ENCODE measurements around the gene SRGAP2.
A peak's percentile ranks its signal among the peaks of the same experiment; 100 is the strongest.
"Not testable (repeated sequence)": the region's sequence is repeated elsewhere in the genome, so short reads cannot be mapped to it uniquely, and the experiment has no call there.

The SRGAP2 gene

DNA sequence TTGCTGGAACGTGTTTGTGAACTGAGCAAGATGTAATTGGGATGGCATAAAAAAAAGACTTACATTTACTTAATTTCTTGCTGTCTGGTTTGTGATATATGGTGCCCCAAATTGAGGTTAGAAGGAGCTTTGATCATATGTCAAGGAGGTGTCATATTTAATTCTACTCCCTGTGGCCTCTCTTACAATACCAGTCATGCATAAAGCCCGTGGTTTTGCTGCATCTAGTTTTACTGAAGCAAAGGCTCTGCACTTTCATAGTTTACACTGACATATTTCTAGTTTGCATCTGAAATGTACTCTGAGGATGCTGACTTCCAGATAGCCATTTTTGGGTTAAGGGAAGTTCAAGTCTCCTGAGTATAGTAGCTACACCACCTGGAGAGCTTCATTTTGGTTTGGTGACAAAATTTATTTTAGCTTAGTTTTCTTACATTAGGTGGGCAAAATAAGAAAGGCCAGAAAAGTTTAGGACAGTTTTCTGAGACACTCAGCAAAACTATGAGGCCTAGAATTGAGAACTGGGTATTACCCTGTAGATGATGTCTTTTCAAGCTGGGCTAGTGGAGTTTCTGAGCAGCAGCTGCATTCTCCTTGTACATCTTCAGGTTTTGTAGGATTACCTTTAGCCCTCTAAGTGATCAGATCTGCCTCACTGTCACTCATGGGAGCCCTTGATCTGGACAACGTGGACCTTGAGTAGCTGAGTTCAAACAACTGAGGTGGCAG, 47.8 kb downstream of the SRGAP2 start:
- H3K27ac ChIP-seq; H3K4me3 ChIP-seq (ENCODE audit: low read depth, low read length); H3K36me3 ChIP-seq (replicated peaks); in situ Hi-C loops (cut with HindIII; ENCODE audit: low pct_ligation_motif_present, low sequenced_read_pairs); DNase-seq; H3K27me3 ChIP-seq (replicated peaks): not testable (repeated sequence)

DNA sequence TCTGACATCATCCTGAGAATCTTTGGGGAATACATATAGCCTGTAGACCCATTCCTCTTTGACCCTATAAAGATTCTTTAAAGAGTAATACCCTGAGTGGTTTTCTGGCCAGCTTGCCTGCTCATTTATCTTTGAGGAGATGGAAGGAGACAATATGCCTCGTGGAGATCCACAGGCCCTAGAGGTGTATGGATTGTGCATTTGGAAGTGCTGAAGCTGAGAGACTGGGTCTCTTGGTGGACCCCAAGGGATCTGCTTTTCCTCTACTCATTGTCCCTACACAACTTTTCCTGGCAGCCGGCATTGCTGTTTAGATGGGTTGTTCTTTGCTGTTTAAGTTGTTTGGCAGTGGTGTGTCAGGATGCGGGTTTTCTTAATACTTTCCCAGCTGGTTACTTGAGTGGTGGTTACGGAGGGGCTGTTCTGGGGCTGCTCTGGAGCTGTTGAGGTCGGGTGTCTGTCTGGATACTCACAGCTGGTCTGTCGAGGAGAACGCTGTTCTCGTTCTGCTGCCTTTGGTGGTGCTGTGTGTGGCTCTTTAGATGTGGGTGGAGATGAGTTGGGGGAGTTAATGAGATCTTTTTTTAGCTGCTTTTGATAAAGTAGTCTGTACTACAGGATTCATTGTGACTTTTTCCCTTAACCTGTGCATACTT, 49.5 kb downstream of the SRGAP2 start:
- H3K27ac ChIP-seq; H3K36me3 ChIP-seq (replicated peaks); H3K4me3 ChIP-seq (ENCODE audit: low read depth, low read length); H3K27me3 ChIP-seq (replicated peaks); in situ Hi-C loops (cut with HindIII; ENCODE audit: low pct_ligation_motif_present, low sequenced_read_pairs): not testable (repeated sequence)
- peak; percentile 40 for DNase-seq
